ENCODE data around the gene SLC4A1. TPM values are rescaled to one million over a fixed set of nuclear protein-coding genes. Genes with fewer than 3 reads are reported as not detected.

Gene SLC4A1
- total and polyA plus RNA-seq, 2 experiments from 2014 or later = not detected

GRCh38 chr17:44277976-44278375 is 10.0 kb upstream of the SLC4A1 start:
- DNase-seq (ENCODE audit: low read depth in 1 of 2, low spot score in 1 of 2) = no peak
- H3K4me3 ChIP-seq = no peak overlapping the region
- H3K27me3 ChIP-seq = no peaks in the 10 kb centered on the region
- no peaks in the 10 kb centered on the region for H3K4me1 ChIP-seq (ENCODE audit: low read depth)
- H3K27ac ChIP-seq = no peak overlapping the region
- no peak for TF ChIP-seq CTCF (IDR thresholded peaks at IDR 0.05; ENCODE audit: low read depth, low read length)
- H3K36me3 ChIP-seq = no peaks in the 10 kb centered on the region
- no peaks in the 10 kb centered on the region for H3K9me3 ChIP-seq (ENCODE audit: low read depth)

DNA sequence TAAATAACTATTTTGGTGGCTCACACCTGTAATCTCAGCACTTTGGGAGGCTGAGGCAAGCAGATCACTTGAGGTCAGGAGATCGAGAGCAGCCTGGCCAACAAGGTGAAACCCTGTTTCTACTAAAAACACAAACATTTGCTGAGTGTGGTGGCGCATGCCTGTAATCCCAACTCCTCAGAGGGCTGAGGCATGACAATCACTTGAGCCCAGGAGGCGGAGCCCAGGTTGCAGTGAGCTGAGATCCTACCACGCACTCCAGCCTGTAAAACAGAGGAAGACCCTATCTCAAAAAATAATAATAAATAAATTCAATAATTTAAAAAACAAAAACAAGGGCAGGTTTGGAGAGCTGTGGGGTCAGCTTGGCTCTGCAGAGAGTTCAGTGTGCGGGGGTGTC is 5.7 kb upstream of the SLC4A1 start:
- no peak for TF ChIP-seq CTCF (IDR thresholded peaks at IDR 0.05; ENCODE audit: low read depth, low read length)
- Histone ChIP-seq H3K36me3 (no peaks in the 10 kb centered on the region), H3K4me3 (no peak overlapping the region), H3K27ac (no peak overlapping the region), H3K4me1 (ENCODE audit: low read depth) (no peaks in the 10 kb centered on the region), H3K27me3 (no peaks in the 10 kb centered on the region), H3K9me3 (ENCODE audit: low read depth) (no peaks in the 10 kb centered on the region)
- no peak for DNase-seq (ENCODE audit: low read depth in 1 of 2, low spot score in 1 of 2)

DNA sequence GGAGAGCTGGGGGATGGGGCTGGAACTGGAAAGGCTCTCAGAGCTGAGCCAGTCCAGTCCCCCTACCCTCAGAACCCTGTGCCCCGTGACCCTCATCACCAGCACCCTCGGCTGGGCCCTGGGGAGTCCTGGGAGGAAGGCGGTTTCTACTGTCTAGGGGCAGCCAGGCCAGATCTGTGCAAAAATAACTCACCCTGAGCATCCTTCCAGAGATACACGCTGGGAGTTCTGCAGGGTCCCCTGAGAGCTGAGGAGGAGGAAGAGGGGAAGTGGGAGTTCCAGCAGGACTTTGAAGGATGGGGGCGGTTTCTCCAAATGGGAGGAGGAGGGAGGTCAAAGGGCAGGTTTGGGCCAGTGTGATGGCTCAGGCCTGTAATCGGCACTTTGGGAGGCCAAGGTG is 5.0 kb upstream of the SLC4A1 start:
- no peaks in the 10 kb centered on the region for H3K36me3 ChIP-seq
- TF ChIP-seq CTCF (IDR thresholded peaks at IDR 0.05; ENCODE audit: low read depth, low read length) = no peak
- DNase-seq (ENCODE audit: low read depth in 1 of 2, low spot score in 1 of 2) = no peak
- H3K4me1 ChIP-seq (ENCODE audit: low read depth) = no peaks in the 10 kb centered on the region
- no peaks in the 10 kb centered on the region for H3K27me3 ChIP-seq
- no peaks in the 10 kb centered on the region for H3K9me3 ChIP-seq (ENCODE audit: low read depth)
- H3K4me3 ChIP-seq = no peak overlapping the region
- no peak overlapping the region for H3K27ac ChIP-seq

DNA sequence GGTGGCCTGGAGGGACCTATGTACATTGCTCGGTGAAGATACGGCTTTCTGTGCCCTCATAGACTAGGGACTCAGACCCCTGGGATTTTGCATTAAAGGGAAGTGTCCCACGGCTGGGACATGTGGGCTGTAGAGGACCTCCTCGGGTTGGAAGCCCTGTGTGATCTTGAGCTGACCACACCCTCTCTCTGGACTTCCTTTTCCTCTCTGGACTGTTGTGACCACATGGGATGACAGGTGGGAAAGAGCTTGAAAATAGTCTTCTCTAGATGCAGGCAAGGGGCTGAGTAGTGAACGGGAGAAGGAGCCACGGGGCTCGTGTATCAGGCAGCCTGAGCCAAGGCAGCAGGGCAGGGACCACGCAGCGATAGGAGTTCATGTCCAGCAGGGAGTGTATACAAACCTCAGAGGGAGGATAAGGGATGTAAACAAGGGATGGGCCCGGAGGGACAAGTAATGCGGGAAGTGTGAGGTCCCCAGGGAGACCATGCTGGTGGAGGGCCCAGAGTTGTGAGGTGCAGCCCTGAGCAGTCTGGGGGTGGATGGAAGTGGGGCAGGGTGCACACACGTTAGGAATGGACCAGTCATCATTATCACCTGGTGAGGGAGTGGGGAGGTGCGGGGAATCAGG is 4.5 kb upstream of the SLC4A1 start:
- no peaks in the 10 kb centered on the region for H3K36me3 ChIP-seq
- H3K4me1 ChIP-seq (ENCODE audit: low read depth) = no peaks in the 10 kb centered on the region
- no peaks in the 10 kb centered on the region for H3K9me3 ChIP-seq (ENCODE audit: low read depth)
- no peak overlapping the region for H3K27ac ChIP-seq
- H3K27me3 ChIP-seq = no peaks in the 10 kb centered on the region
- DNase-seq (ENCODE audit: low read depth in 1 of 2, low spot score in 1 of 2) = no peak
- H3K4me3 ChIP-seq = no peak overlapping the region
- no peak for TF ChIP-seq CTCF (IDR thresholded peaks at IDR 0.05; ENCODE audit: low read depth, low read length)

- DNase-seq (ENCODE audit: low read depth in 1 of 2, low spot score in 1 of 2) = no peak
- no peaks in the 10 kb centered on the region for H3K27me3 ChIP-seq
- no peak overlapping the region for H3K4me3 ChIP-seq
- no peaks in the 10 kb centered on the region for H3K9me3 ChIP-seq (ENCODE audit: low read depth)
- no peaks in the 10 kb centered on the region for H3K36me3 ChIP-seq
- no peaks in the 10 kb centered on the region for H3K4me1 ChIP-seq (ENCODE audit: low read depth)
- H3K27ac ChIP-seq = no peak overlapping the region
- TF ChIP-seq CTCF (IDR thresholded peaks at IDR 0.05; ENCODE audit: low read depth, low read length) = no peak
Observed at GRCh38 chr17:44269535-44270240, 1.8 kb upstream of the SLC4A1 start.
